Measurements from ENCODE around the gene OMA1. TPM values are rescaled to one million over a fixed set of nuclear protein-coding genes. Genes with fewer than 3 reads are reported as not detected.
A peak's percentile ranks its signal among the peaks of the same experiment; 100 is the strongest.

OMA1 gene
- polyA plus RNA-seq, 1 experiment = 17.3 TPM

DNA sequence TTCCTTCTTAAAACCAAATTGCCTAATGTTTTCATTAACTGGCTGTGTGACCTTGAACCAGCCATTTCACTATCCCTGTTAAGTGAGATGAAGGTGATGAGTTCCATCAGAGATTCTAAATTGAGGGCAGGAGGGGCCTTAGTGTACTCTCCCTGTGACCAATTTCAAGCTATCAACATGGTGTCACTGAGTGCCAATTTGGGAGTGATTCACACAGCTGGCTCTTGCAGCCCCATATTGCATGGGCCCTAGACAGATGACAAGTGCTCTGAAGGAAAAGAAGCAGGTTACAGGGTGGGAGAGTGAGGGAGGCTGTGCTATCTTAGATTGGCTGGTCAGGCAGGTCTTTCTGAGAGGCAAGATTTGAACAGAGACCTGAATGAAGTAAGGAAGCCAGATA lies 43.5 kb upstream of the OMA1 start:
- ChIA-PET POLR2A (interaction anchor here (0.6 to 1.0 kb wide), 2 partner anchors 43 to 49 kb away, joined by 3 read pairs; partner anchors contain the start of gene OMA1), CTCF (no interaction called here)
- H3K27me3 ChIP-seq (ENCODE audit: control insufficient read depth, insufficient read depth, low read length) = peaks cover 2% of the 10 kb centered on the region
- TF ChIP-seq, protein P1, sequence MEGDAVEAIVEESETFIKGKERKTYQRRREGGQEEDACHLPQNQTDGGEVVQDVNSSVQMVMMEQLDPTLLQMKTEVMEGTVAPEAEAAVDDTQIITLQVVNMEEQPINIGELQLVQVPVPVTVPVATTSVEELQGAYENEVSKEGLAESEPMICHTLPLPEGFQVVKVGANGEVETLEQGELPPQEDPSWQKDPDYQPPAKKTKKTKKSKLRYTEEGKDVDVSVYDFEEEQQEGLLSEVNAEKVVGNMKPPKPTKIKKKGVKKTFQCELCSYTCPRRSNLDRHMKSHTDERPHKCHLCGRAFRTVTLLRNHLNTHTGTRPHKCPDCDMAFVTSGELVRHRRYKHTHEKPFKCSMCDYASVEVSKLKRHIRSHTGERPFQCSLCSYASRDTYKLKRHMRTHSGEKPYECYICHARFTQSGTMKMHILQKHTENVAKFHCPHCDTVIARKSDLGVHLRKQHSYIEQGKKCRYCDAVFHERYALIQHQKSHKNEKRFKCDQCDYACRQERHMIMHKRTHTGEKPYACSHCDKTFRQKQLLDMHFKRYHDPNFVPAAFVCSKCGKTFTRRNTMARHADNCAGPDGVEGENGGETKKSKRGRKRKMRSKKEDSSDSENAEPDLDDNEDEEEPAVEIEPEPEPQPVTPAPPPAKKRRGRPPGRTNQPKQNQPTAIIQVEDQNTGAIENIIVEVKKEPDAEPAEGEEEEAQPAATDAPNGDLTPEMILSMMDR (IDR thresholded peaks at IDR 0.05; ENCODE audit: low read depth, low read length) = no peak
- H3K4me3 ChIP-seq (ENCODE audit: low read depth, low read length) = no peak overlapping the region
- no peak overlapping the region for H3K27ac ChIP-seq (ENCODE audit: low read depth, low read length)
- no peak for DNase-seq (ENCODE audit: low read depth, low spot score)
- no peaks in the 10 kb centered on the region; the same call in 1 of the 2 replicates for H3K9me3 ChIP-seq (ENCODE audit: control insufficient read depth, insufficient read depth, low read length)

DNA sequence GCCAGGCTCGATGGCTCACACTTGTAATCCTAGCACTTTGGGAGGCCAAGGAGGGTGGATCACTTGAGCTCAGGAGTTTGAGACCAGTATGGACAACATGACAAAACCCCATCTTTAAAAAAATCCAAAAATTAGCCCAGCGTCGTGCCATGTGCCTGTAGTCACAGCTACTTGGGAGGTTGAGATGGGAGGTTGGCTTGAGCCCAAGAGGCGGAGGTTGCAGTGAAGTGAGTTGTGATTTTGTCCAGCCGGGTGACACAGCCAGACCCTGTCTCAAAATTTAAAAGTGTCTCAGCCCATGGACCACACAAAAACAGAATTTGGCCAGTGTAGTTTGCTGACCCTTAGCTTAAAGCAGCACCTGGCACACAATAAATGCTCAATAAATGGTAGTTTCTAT lies 41.9 kb upstream of the OMA1 start:
- CTCF ChIA-PET = interaction anchor here (0.7 to 2.3 kb wide), 3 partner anchors 22 to 64 kb away, joined by 3 to 7 read pairs (median 3); no protein-coding TSS in a partner anchor
- H3K27me3 ChIP-seq (ENCODE audit: control insufficient read depth, insufficient read depth, low read length) = peaks cover 2% of the 10 kb centered on the region
- no peak overlapping the region for H3K4me3 ChIP-seq (ENCODE audit: low read depth, low read length)

DNA sequence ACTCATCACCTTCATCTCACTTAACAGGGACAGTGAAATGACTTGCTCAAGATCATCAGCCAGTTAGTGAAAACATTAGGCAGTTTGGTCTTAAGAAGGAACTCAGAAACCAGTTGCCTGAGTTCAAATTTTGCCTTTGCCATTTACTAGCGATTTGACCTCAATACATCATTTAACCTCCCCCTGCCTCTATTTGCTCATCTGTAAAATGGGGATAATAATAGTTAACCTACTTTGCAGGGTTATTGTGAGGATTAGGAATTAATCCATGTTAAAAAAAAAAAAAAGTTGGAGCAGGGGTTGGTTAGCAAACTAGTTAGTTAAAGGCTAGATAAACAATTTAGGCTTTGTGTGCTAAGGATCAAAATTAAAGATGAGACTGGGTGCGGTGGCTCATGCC lies 41.1 kb upstream of the OMA1 start:
- POLR2A ChIA-PET = no interaction called here
- Histone ChIP-seq H3K4me3 (ENCODE audit: low read depth, low read length) (no peak overlapping the region), H3K27ac (ENCODE audit: low read depth, low read length) (no peak overlapping the region), H3K27me3 (ENCODE audit: control insufficient read depth, insufficient read depth, low read length) (peaks cover 2% of the 10 kb centered on the region), H3K9me3 (ENCODE audit: control insufficient read depth, insufficient read depth, low read length) (no peaks in the 10 kb centered on the region)
- CTCF ChIA-PET = interaction anchor here (0.7 to 2.3 kb wide), 2 partner anchors 22 to 41 kb away, joined by 3 to 7 read pairs; no protein-coding TSS in a partner anchor
- no peak for DNase-seq (ENCODE audit: low read depth, low spot score)
- TF ChIP-seq, protein P1 (IDR thresholded peaks at IDR 0.05; ENCODE audit: low read depth, low read length) = no peak

More for the DNA sequence above, 41.9 kb upstream of the OMA1 start:
- POLR2A ChIA-PET = no interaction called here
- DNase-seq (ENCODE audit: low read depth, low spot score) = no peak
- TF ChIP-seq, protein P1 (IDR thresholded peaks at IDR 0.05; ENCODE audit: low read depth, low read length) = no peak
- no peaks in the 10 kb centered on the region for H3K9me3 ChIP-seq (ENCODE audit: control insufficient read depth, insufficient read depth, low read length)
- no peak overlapping the region for H3K27ac ChIP-seq (ENCODE audit: low read depth, low read length)

DNA sequence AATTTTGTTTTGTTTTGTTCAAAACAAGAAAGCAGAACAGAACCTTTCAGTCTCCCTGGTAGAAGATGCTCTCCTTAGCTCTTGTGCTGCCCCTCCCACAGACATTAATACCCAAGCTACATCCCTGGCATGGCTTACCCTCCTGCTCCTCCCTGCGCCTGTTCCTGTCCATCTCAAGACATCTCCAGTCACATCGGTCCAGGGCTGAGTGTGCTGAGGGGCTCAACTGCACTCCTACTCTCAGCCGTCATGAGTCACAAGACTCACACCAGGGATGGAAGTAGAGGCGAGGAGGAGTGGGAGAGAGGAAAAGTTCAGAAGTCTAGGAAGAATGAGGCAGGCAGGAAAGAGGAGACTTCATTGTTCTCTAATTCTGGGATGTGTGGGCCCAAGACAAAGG lies 39.7 kb upstream of the OMA1 start:
- Histone ChIP-seq H3K4me3 (ENCODE audit: low read depth, low read length) (no peak overlapping the region), H3K9me3 (ENCODE audit: control insufficient read depth, insufficient read depth, low read length) (no peaks in the 10 kb centered on the region), H3K27ac (ENCODE audit: low read depth, low read length) (no peak overlapping the region), H3K27me3 (ENCODE audit: control insufficient read depth, insufficient read depth, low read length) (peaks cover 2% of the 10 kb centered on the region)
- CTCF ChIA-PET = interaction anchor here (1.4 kb wide), 1 partner anchor 71 kb away, joined by 4 read pairs; no protein-coding TSS in a partner anchor
- TF ChIP-seq, protein P1 (IDR thresholded peaks at IDR 0.05; ENCODE audit: low read depth, low read length) = no peak
- no peak for DNase-seq (ENCODE audit: low read depth, low spot score)
- POLR2A ChIA-PET = no interaction called here

DNA sequence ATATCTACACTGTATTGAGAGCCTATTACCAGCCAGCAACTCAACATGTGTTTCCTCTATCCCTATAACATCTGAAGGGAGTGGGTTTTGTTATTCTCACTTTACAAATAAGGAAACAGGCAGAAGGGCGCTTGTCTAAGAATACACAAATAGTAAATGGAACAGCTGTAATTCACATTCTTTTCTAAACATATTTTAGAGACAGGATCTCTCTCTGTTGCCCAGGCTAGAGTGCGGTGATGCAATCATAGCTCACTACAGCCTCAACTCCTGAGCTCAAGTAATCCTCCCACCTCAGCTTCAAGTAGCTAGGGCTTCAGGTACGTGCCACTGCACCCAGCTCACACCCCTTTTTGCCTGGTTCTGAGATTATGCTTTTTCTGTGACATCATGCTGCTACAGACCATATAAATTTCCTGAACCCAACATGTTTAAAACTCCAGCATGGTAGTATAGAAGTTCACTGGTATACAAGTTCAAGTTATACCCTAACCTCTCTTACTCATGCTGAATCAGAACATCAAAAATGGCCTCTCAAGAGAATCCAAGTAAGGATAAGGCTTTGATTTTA lies 39.1 kb upstream of the OMA1 start:
- TF ChIP-seq, protein P1 (IDR thresholded peaks at IDR 0.05; ENCODE audit: low read depth, low read length) = no peak
- ChIA-PET POLR2A (interaction anchor here (0.9 kb wide), 1 partner anchor 39 kb away, joined by 3 read pairs; the partner anchor contains the start of gene OMA1), CTCF (interaction anchor here (0.5 to 3.2 kb wide), 4 partner anchors 11 to 70 kb away, joined by 3 to 14 read pairs (median 8); no protein-coding TSS in a partner anchor)
- no peak overlapping the region for H3K4me3 ChIP-seq (ENCODE audit: low read depth, low read length)
- H3K27me3 ChIP-seq (ENCODE audit: control insufficient read depth, insufficient read depth, low read length) = peaks cover 2% of the 10 kb centered on the region
- H3K9me3 ChIP-seq (ENCODE audit: control insufficient read depth, insufficient read depth, low read length) = no peaks in the 10 kb centered on the region
- peak overlapping the region; percentile 33 for H3K27ac ChIP-seq (ENCODE audit: low read depth, low read length)
- no peak for DNase-seq (ENCODE audit: low read depth, low spot score)
